Liver (tissue), 3 donors: ENCODE results near the gene RIC1.

Experiments used
- CTCF ChIP-seq: fragments of 150-350 bp; IDR thresholded peaks from 2 replicates; pipeline ENCODE4 v1.5.1; 2017; ENCODE audit warnings: improper control_type of control experiment, low read depth, low read length; ENCODE audit not compliant: missing input control
- MAX ChIP-seq: IDR thresholded peaks from 2 replicates; pipeline ENCODE4 v1.6.1; 2016; ENCODE audit warnings: antibody characterized with exemption
- NR2F2 ChIP-seq: IDR thresholded peaks from 2 replicates; pipeline ENCODE4 v1.6.1; 2016; ENCODE audit warnings: antibody characterized with exemption
- RXRA ChIP-seq, 2 donors: IDR thresholded peaks; 2 replicates each; pipeline ENCODE4 v1.6.1; 2017 to 2018; ENCODE audit warnings: antibody characterized with exemption in 2 of 2, mild to moderate bottlenecking in 1 of 2
- donor health status: healthy.
- donor health status: healthy.

GRCh38 chr9:5592231-5592630, 36.7 kb upstream of the RIC1 start:
- TF ChIP-seq CTCF (no peak), RXRA (IDR thresholded peaks at IDR 0.05) (no peak), MAX (no peak), NR2F2 (no peak)
